Activated CD8-positive, alpha-beta T cell treated with anti-CD3 and anti-CD28 coated beads for 36 hours (primary cell): Measurements from ENCODE around the gene MYPN. TPM values are rescaled to one million over a fixed set of nuclear protein-coding genes. Genes with fewer than 3 reads are reported as not detected.

Source experiments
- ATAC-seq: fragments of 200-7000 bp; cut with Tn5 transposase; one replicate; pipeline ENCODE4 v1.10.0; 2021; ENCODE audit warnings: mild to moderate bottlenecking, moderate library complexity
- CTCF ChIA-PET: fragments of 350-600 bp; sonication (Branson Sonifier 250); formaldehyde crosslinking; loops from one replicate; lab custom pipeline; 2021; ENCODE audit warnings: antibody characterized with exemption; lab: Charles Lee
- POLR2A ChIA-PET: fragments of 350-600 bp; sonication (Branson Sonifier 250); formaldehyde crosslinking; loops from one replicate; lab custom pipeline; 2021; ENCODE audit warnings: antibody characterized with exemption; lab: Charles Lee
- DNase-seq: peaks from one replicate; pipeline ENCODE4 v3.0.0-alpha.2; 2020
- H3K27ac Mint-ChIP-seq: one replicate; pipeline ENCODE4 v1.8.0; 2021; ENCODE audit warnings: mild to moderate bottlenecking, mixed read lengths
- H3K27me3 Mint-ChIP-seq: one replicate; pipeline ENCODE4 v1.8.0; 2021; ENCODE audit warnings: mixed read lengths
- H3K36me3 Mint-ChIP-seq: one replicate; pipeline ENCODE4 v1.8.0; 2021; ENCODE audit warnings: low read depth, mixed read lengths
- H3K4me1 Mint-ChIP-seq: one replicate; pipeline ENCODE4 v1.8.0; 2021; ENCODE audit warnings: low read depth, mixed read lengths
- H3K4me3 Mint-ChIP-seq: one replicate; pipeline ENCODE4 v1.8.0; 2021; ENCODE audit warnings: mild to moderate bottlenecking, moderate library complexity, mixed read lengths
- H3K9me3 Mint-ChIP-seq: one replicate; pipeline ENCODE4 v1.8.0; 2021; ENCODE audit warnings: mixed read lengths
- intact Hi-C: fragments of 100-400 bp; cut with micrococcal nuclease; formaldehyde crosslinking; loops from one replicate; pipeline ENCODE4 v1.10.0; 2022
- total RNA-seq, 2 experiments: library from RNA; stranded (reverse); gene quantifications; one replicate each; pipeline ENCODE4 v1.2.3, GENCODE V29; 2021
- TF ChIP-seq, protein P1 (sequence below): fragments of 200-600 bp; IDR thresholded peaks from one replicate; pipeline ENCODE4 v1.8.0; 2022; ENCODE audit warnings: antibody characterized with exemption, mild to moderate bottlenecking

Gene MYPN
- total RNA-seq, 2 experiments from 2014 or later: not detected

DNA sequence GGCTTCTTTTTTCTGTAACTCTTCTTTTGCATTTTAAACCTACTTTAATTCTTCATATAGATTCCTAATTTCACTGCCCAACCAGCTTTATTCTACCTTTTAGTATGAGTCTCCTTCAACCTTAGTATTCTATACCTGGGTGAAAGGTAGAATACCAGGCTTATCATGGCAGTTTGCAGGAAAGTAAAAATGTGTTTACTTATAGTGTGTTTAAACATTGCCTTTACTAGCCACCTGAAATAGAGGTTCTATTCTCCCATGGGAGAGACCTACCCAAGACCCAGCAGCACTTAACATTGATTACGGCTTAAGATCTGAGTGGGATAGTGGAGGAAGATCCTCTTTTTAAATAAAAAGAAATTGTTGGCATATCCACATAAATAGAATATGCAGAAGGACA is 1.6 kb upstream of the MYPN start:
- Mint-ChIP-seq H3K36me3 (no peaks in the 10 kb centered on the region), H3K27me3 (peaks cover 2% of the 10 kb centered on the region), H3K4me1 (no peaks in the 10 kb centered on the region), H3K4me3 (no peak overlapping the region), H3K9me3 (no peaks in the 10 kb centered on the region), H3K27ac (no peak overlapping the region)
- CTCF ChIA-PET: no interaction called here
- ATAC-seq: no peak
- no peak for DNase-seq
- POLR2A ChIA-PET: no interaction called here
- TF ChIP-seq, protein P1, sequence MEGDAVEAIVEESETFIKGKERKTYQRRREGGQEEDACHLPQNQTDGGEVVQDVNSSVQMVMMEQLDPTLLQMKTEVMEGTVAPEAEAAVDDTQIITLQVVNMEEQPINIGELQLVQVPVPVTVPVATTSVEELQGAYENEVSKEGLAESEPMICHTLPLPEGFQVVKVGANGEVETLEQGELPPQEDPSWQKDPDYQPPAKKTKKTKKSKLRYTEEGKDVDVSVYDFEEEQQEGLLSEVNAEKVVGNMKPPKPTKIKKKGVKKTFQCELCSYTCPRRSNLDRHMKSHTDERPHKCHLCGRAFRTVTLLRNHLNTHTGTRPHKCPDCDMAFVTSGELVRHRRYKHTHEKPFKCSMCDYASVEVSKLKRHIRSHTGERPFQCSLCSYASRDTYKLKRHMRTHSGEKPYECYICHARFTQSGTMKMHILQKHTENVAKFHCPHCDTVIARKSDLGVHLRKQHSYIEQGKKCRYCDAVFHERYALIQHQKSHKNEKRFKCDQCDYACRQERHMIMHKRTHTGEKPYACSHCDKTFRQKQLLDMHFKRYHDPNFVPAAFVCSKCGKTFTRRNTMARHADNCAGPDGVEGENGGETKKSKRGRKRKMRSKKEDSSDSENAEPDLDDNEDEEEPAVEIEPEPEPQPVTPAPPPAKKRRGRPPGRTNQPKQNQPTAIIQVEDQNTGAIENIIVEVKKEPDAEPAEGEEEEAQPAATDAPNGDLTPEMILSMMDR: no peak
- intact Hi-C loops: no loop called here

DNA sequence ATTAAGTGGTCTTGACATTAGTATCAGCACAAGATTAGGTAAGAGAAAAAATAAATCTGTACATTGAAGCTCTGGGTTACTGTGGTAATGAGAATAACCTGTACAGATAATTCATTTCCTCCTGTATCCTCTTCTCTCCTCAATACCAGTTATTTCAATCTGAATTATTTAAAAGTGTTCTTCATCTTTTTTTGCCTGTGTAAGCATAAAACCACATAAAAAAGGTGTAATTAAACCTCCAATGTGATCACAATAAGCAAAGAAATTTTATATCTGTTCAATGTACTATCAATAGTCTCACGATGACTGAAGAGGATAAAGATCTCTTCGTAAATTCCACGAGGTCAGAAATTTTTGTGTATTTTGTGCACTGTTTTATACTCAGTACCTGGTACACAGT is 1.2 kb upstream of the MYPN start:
- no peaks in the 10 kb centered on the region for H3K36me3 Mint-ChIP-seq
- H3K27me3 Mint-ChIP-seq: peaks cover 2% of the 10 kb centered on the region
- CTCF ChIA-PET: interaction anchor here (0.9 kb wide), 1 partner anchor 49 kb away, joined by 3 read pairs; no protein-coding TSS in a partner anchor
- no peaks in the 10 kb centered on the region for H3K4me1 Mint-ChIP-seq
- ATAC-seq (no peak), DNase-seq (no peak)
- no peaks in the 10 kb centered on the region for H3K9me3 Mint-ChIP-seq
- TF ChIP-seq, protein P1: no peak
- intact Hi-C loops: no loop called here
- no peak overlapping the region for H3K27ac Mint-ChIP-seq
- POLR2A ChIA-PET: no interaction called here
- no peak overlapping the region for H3K4me3 Mint-ChIP-seq

DNA sequence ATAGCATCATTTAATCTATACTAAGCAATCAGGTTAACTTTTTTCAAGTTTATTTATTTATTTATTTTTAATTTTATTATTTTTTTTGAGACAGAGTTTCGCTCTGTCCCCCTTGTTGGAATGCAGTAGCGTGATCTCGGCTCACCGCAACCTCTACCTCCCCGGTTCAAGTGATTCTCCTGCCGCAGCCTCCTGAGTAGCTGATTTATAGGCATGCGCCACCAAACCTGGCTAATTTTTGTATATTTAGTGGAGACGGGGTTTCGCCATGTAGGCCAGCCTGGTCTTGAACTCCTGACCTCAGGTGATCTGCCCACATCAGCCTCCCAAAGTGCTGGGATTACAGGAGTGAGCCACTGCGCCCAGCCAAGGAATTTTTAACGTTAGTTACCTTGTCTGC is 635 bp upstream of the MYPN start:
- POLR2A ChIA-PET: no interaction called here
- no peak overlapping the region for H3K27ac Mint-ChIP-seq
- intact Hi-C loops: no loop called here
- ATAC-seq: no peak
- no peaks in the 10 kb centered on the region for H3K4me1 Mint-ChIP-seq
- CTCF ChIA-PET: interaction anchor here (0.6 to 0.9 kb wide), 2 partner anchors 48 to 171 kb away, joined by 3 read pairs; no protein-coding TSS in a partner anchor
- H3K36me3 Mint-ChIP-seq: no peaks in the 10 kb centered on the region
- H3K4me3 Mint-ChIP-seq: no peak overlapping the region
- TF ChIP-seq, protein P1: no peak
- peaks cover 2% of the 10 kb centered on the region for H3K27me3 Mint-ChIP-seq
- DNase-seq: no peak
- no peaks in the 10 kb centered on the region for H3K9me3 Mint-ChIP-seq

DNA sequence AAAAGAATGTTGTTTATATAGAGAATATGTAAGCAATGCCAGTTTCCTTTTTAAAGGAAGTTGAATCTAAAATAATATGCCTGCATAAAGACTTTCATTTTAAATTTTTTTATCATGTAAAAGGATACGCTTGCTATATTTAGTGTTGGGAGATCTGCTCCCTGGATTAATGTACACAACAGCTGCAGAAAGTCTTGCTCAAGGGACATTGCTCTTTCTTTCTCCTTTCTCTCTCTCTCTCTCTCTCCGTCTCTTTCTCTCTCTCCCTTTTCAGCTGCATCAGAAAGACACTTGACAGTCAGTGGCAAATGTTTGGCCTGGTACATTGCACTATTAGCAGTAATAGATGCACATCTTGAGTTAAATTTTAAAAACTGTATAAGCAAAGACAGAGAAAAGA is 739 bp downstream of the MYPN start:
- H3K36me3 Mint-ChIP-seq: no peaks in the 10 kb centered on the region
- CTCF ChIA-PET: no interaction called here
- intact Hi-C loops: no loop called here
- DNase-seq (no peak), ATAC-seq (no peak)
- POLR2A ChIA-PET: no interaction called here
- H3K27me3 Mint-ChIP-seq: peaks cover 2% of the 10 kb centered on the region
- TF ChIP-seq, protein P1: no peak
- no peak overlapping the region for H3K27ac Mint-ChIP-seq
- no peaks in the 10 kb centered on the region for H3K4me1 Mint-ChIP-seq
- H3K4me3 Mint-ChIP-seq: no peak overlapping the region
- H3K9me3 Mint-ChIP-seq: no peaks in the 10 kb centered on the region

DNA sequence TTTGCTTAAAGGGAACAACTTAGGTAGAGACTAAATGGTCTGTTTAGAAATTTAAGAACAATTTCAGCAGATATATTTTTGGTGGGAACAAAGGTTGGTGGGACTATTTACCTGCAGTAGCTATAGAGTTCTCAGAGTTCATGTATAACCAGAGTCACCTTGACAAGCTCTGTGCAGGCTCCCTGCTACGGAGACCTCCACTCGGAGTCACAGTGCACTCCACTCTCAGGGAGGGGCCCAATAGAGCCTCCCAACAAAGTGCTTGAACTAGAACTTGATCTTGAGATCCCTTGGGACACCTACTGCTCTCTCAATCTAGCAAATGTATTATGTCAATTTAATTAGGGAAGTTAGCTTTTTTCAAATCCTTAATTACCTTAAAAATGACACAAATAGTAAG is 2.3 kb downstream of the MYPN start:
- TF ChIP-seq, protein P1: no peak

More for the DNA sequence above, 2.3 kb downstream of the MYPN start:
- Mint-ChIP-seq H3K27ac (no peak overlapping the region), H3K4me3 (no peak overlapping the region), H3K4me1 (no peaks in the 10 kb centered on the region), H3K9me3 (no peaks in the 10 kb centered on the region), H3K27me3 (peaks cover 8% of the 10 kb centered on the region), H3K36me3 (no peaks in the 10 kb centered on the region)
- CTCF ChIA-PET: no interaction called here
- intact Hi-C loops: no loop called here
- ATAC-seq (no peak), DNase-seq (no peak)
- POLR2A ChIA-PET: no interaction called here
